K562 (cell line): ENCODE results near the gene RUNX3. TPM values are rescaled to one million over a fixed set of nuclear protein-coding genes. Genes with fewer than 3 reads are reported as not detected.
A peak's percentile ranks its signal among the peaks of the same experiment; 100 is the strongest.

Experiments used
- ATAC-seq: fragments of 200-7000 bp; cut with Tn5 transposase; 3 replicates; pipeline ENCODE4 v1.9.1; 2020; ENCODE audit warnings: moderate library complexity
- BruUV-seq: library from RNA; stranded (reverse); fragments of 400-500 nt; replicated peaks from 2 replicates; lab custom pipeline; 2021; lab: Mats Ljungman, UMichigan
- CTCF ChIA-PET: fragments of 300-600 bp; formaldehyde crosslinking; extraction: SDS; loops from one replicate; lab custom pipeline; 2021; ENCODE audit warnings: low intra/inter-chr PET ratio; lab: Yijun Ruan, JAX
- POLR2A ChIA-PET: fragments of 300-600, 350-650 bp; sonication (Branson Sonifier 250); formaldehyde crosslinking; extraction: SDS; loops from one replicate; lab custom pipeline; 2021; ENCODE audit warnings: antibody characterized with exemption, inconsistent platforms; lab: Yijun Ruan, JAX
- DNase-seq, 4 experiments: peaks; one replicate each; pipeline versions ENCODE4 v3.0.0 to v3.0.0-alpha.2; 2011 to 2018; ENCODE audit warnings: low spot score in 3 of 4, mixed read lengths in 3 of 4; ENCODE audit errors: extremely low read depth in 1 of 4
- FAIRE-seq: peaks from 2 replicates; lab custom pipeline; 2011; peaks lifted over from hg19 to GRCh38; lab: Jason Lieb, UNC
- H2AFZ ChIP-seq: 2 replicates; pipeline ENCODE4 v1.6.0; 2011; ENCODE audit warnings: low read depth, low read length, control low read depth, inconsistent platforms
- H3K27ac ChIP-seq: fragments of 200-600 bp; 3 replicates; pipeline ENCODE4 v1.8.0; 2011; ENCODE audit warnings: low read depth, mild to moderate bottlenecking, control low read depth, inconsistent platforms, low read length, moderate library complexity, mixed read lengths; ENCODE audit errors: extremely low read depth
- H3K27me3 ChIP-seq, 2 experiments: fragments of 300-600 bp in 1 of 2; 2 replicates in 1 of 2; 3 replicates in 1 of 2; pipeline versions ENCODE4 v1.6.0 to v1.8.0; 2011; ENCODE audit warnings: inconsistent platforms in 2 of 2, low read length in 2 of 2, mild to moderate bottlenecking in 1 of 2, mixed read lengths in 1 of 2, moderate library complexity in 1 of 2; ENCODE audit not compliant: control insufficient read depth in 2 of 2, insufficient read depth in 2 of 2
- H3K36me3 ChIP-seq: fragments of 300-600 bp; 3 replicates; pipeline ENCODE4 v1.8.0; 2011; ENCODE audit warnings: mild to moderate bottlenecking, low read length, inconsistent platforms; ENCODE audit not compliant: control insufficient read depth, insufficient read depth
- H3K4me1 ChIP-seq, 2 experiments: fragments of 200-600 bp in 1 of 2; replicated peaks in 1 of 2; 2 replicates in 1 of 2; 3 replicates in 1 of 2; pipeline versions ENCODE4 v1.5.1 to v1.8.0; 2011; ENCODE audit warnings: inconsistent platforms in 2 of 2, low read length in 2 of 2, mild to moderate bottlenecking in 1 of 2, mixed read lengths in 1 of 2, moderate library complexity in 1 of 2; ENCODE audit not compliant: control insufficient read depth in 2 of 2, insufficient read depth in 2 of 2
- H3K4me2 ChIP-seq: 2 replicates; pipeline ENCODE4 v1.6.1; 2011; ENCODE audit warnings: low read length, control low read depth, inconsistent platforms, mixed read lengths; ENCODE audit not compliant: insufficient read depth
- H3K4me3 ChIP-seq: fragments of 200-600 bp; sonication (generic), shearing (Covaris generic); 2 replicates; pipeline ENCODE4 v1.5.1; 2016; ENCODE audit warnings: control low read depth, inconsistent platforms
- H3K79me2 ChIP-seq: fragments of 200-600 bp; 3 replicates; pipeline ENCODE4 v1.8.0; 2011; ENCODE audit warnings: low read length, inconsistent platforms; ENCODE audit not compliant: control insufficient read depth, insufficient read depth
- H3K9ac ChIP-seq, 2 experiments: 2 replicates each; pipeline versions ENCODE4 v1.6.0 to v1.6.1; 2011; ENCODE audit warnings: low read depth in 2 of 2, low read length in 2 of 2, control low read depth in 1 of 2, inconsistent platforms in 1 of 2, mild to moderate bottlenecking in 1 of 2, mixed read lengths in 1 of 2; ENCODE audit not compliant: insufficient read depth in 1 of 2
- H3K9me1 ChIP-seq: one replicate; pipeline ENCODE4 v1.6.0; 2011; ENCODE audit warnings: inconsistent platforms, mild to moderate bottlenecking, low read length, moderate library complexity; ENCODE audit not compliant: control insufficient read depth, insufficient read depth
- H3K9me3 ChIP-seq: replicated peaks from 2 replicates; pipeline ENCODE4 v1.5.1; 2011; ENCODE audit warnings: low read depth, low read length, inconsistent platforms; ENCODE audit not compliant: control insufficient read depth, insufficient read depth
- H4K20me1 ChIP-seq: replicated peaks from 2 replicates; pipeline ENCODE4 v1.6.1; 2011; ENCODE audit warnings: low read length, inconsistent platforms, mixed read lengths; ENCODE audit not compliant: control insufficient read depth, insufficient read depth
- ATF3 ChIP-seq, 2 experiments: fragments of 450-650 bp in 1 of 2; sonication (generic) in 1 of 2; formaldehyde crosslinking in 1 of 2; IDR thresholded peaks in 1 of 2; conservative IDR thresholded peaks in 1 of 2; 2 replicates each; pipeline versions ENCODE4 v1.6.1 to v1.8.1; 2016 to 2023; ENCODE audit warnings: mild to moderate bottlenecking in 2 of 2, moderate library complexity in 2 of 2, inconsistent platforms in 1 of 2, missing genetic modification reagents in 1 of 2
- CHAMP1 ChIP-seq: fragments of 450-650 bp; IDR thresholded peaks from 2 replicates; pipeline ENCODE4 v1.6.1; 2016; ENCODE audit warnings: mild to moderate bottlenecking
- ETV5 ChIP-seq: sonication (generic); formaldehyde crosslinking; IDR thresholded peaks from 2 replicates; pipeline ENCODE4 v1.4.0; 2020; ENCODE audit warnings: low read depth, mild to moderate bottlenecking, missing genetic modification reagents
- FOSL1 ChIP-seq: fragments of 200-800 bp; sonication (Bioruptor generic); conservative IDR thresholded peaks from 2 replicates; pipeline ENCODE4 v1.6.1; 2016; ENCODE audit warnings: missing genetic modification characterization, missing compliant biosample characterization
- HDAC6 ChIP-seq: IDR thresholded peaks from 2 replicates; pipeline ENCODE4 v1.6.1; 2012; ENCODE audit warnings: low read depth, mild to moderate bottlenecking, control low read depth, inconsistent platforms, low read length, moderate library complexity
- RCOR1 ChIP-seq, 2 experiments: IDR thresholded peaks; 2 replicates each; pipeline ENCODE4 v1.6.1; 2012; ENCODE audit warnings: low read depth in 2 of 2, low read length in 2 of 2, borderline replicate concordance in 1 of 2, improper control_type of control experiment in 1 of 2
- SP2 ChIP-seq: IDR thresholded peaks from 2 replicates; pipeline ENCODE4 v1.6.1; 2011; ENCODE audit warnings: mild to moderate bottlenecking, low read depth, low read length, moderate library complexity; ENCODE audit not compliant: poor library complexity, severe bottlenecking; ENCODE audit errors: extremely low read depth
- TCF7L2 ChIP-seq: fragments of 150-350 bp; IDR thresholded peaks from 2 replicates; pipeline ENCODE4 v1.6.1; 2016; ENCODE audit warnings: low read depth, mild to moderate bottlenecking, low read length, moderate library complexity
- ZBED1 ChIP-seq: IDR thresholded peaks from 2 replicates; pipeline ENCODE4 v1.6.1; 2014
- ZFP36 ChIP-seq: fragments of 150-350 bp; IDR thresholded peaks from 2 replicates; pipeline ENCODE4 v1.6.1; 2018; ENCODE audit warnings: low read length, low read depth; ENCODE audit not compliant: partially characterized antibody
- ZNF175 ChIP-seq: fragments of 200-800 bp; sonication (Bioruptor generic); IDR thresholded peaks from 2 replicates; pipeline ENCODE4 v1.6.1; 2016; ENCODE audit warnings: low read depth, mild to moderate bottlenecking, missing genetic modification characterization, missing compliant biosample characterization
- ZNF584 ChIP-seq: fragments of 200-800 bp; sonication (Bioruptor generic); IDR thresholded peaks from 2 replicates; pipeline ENCODE4 v1.6.1; 2016; ENCODE audit warnings: low read depth, mild to moderate bottlenecking, missing genetic modification characterization, missing compliant biosample characterization
- ZNF589 ChIP-seq: fragments of 200-800 bp; sonication (Bioruptor generic); IDR thresholded peaks from 2 replicates; pipeline ENCODE4 v1.6.1; 2016; ENCODE audit warnings: low read depth, missing genetic modification characterization, missing compliant biosample characterization
- ZNF740 ChIP-seq, 3 experiments: fragments of 200-800 bp in 1 of 3; sonication (Bioruptor generic) in 1 of 3; sonication (generic) in 1 of 3; formaldehyde crosslinking in 1 of 3; IDR thresholded peaks; 2 replicates each; pipeline versions ENCODE4 v1.6.1 to v1.8.0; 2016 to 2022; ENCODE audit warnings: mild to moderate bottlenecking in 2 of 3, missing compliant biosample characterization in 2 of 3, missing genetic modification characterization in 2 of 3, missing genetic modification reagents in 1 of 3
- WGBS: fragments of 100-300 bp; shearing (Covaris generic); methylation state at CpG from one replicate; pipeline ENCODE4 v1.1.6; 2016; ENCODE audit warnings: low coverage, mixed read lengths; ENCODE audit not compliant: insufficient coverage; ENCODE audit errors: missing lambda C conversion rate; 5-methylcytosine and 5-hydroxymethylcytosine counted together
- in situ Hi-C: fragments of 300-500 bp; cut with MboI; formaldehyde crosslinking; loops from 4 replicates; pipeline ENCODE4 v1.15.0; 2018; ENCODE audit warnings: inconsistent platforms, mixed read lengths
- intact Hi-C: fragments of 100-400 bp; cut with micrococcal nuclease; formaldehyde crosslinking; loops from 2 replicates; pipeline ENCODE4 v1.14.2; 2022
- polyA plus RNA-seq, 8 experiments: library from polyadenylated mRNA; depleted of rRNA in 4 of 8; stranded (reverse) in 5 of 8; unstranded in 3 of 8; fragments of >200 nt; fragmentation: Nextera tagmentation in 2 of 8; fragmentation: Illumina TruSeq in 1 of 8; extraction: Ambion mirVana in 2 of 8; extraction: Trizol in 1 of 8; gene quantifications; 2 replicates each; pipeline versions ENCODE4 v1.2.1 to v1.2.3, GENCODE V29; 2011 to 2014; ENCODE audit warnings: inconsistent platforms in 1 of 8, missing spikeins in 1 of 8
- total RNA-seq, 7 experiments: library from RNA; depleted of rRNA in 6 of 7; stranded (reverse); fragments of >200 nt in 6 of 7; fragmentation: Illumina TruSeq in 2 of 7; extraction: Trizol in 2 of 7; gene quantifications; 2 replicates each; pipeline versions ENCODE4 v1.2.1 to v1.2.3, GENCODE V29; 2011 to 2021; ENCODE audit warnings: low replicate concordance in 1 of 7

The RUNX3 gene
- total and polyA plus RNA-seq, 9 of the 15 experiments (the other 6 are each of a cell fraction or from before 2014, with no cell fraction given), result 0.01 to 0.64 (median 0.09) TPM

GRCh38 chr1:24955161-24955560, 25.1 kb upstream of the RUNX3 start:
- Histone ChIP-seq H3K27me3 (peaks cover 0 to 10% of the 10 kb centered on the region in 2 experiments; a peak in 1 of 5 replicates), H3K4me2 (no peak overlapping the region), H3K79me2 (no peaks in the 10 kb centered on the region), H3K9me1 (no peaks in the 10 kb centered on the region), H3K4me3 (no peak overlapping the region), H3K4me1 (peaks cover 6 to 10% of the 10 kb centered on the region in 2 experiments), H4K20me1 (no peaks in the 10 kb centered on the region), H2AFZ (no peak overlapping the region), H3K27ac (no peak overlapping the region), H3K36me3 (no peaks in the 10 kb centered on the region), H3K9ac (no peak overlapping the region), H3K9me3 (no peaks in the 10 kb centered on the region)
- in situ Hi-C loops (no loop called here), intact Hi-C loops (no loop called here)
- ATAC-seq (no peak), FAIRE-seq (peak; percentile 37), DNase-seq (no peak)
- TF ChIP-seq ATF3 (IDR thresholded peaks at IDR 0.05), result peak; percentile 40; the same call in 1 of the 2 replicates
- no peak for TF ChIP-seq ATF3 (CRISPR knock-in tag; conservative IDR thresholded peaks at IDR 0.05)
- peak; percentile 86 for TF ChIP-seq FOSL1 (tag)
- TF ChIP-seq RCOR1 (IDR thresholded peaks at IDR 0.05; ENCODE audit: borderline replicate concordance in 1 of 2, low read depth in 2 of 2, low read length in 2 of 2), result 0 out of 4 replicates have a peak, but pooled peaks of 1 of the 2 experiments have one; percentile 11
- peak; percentile 93 for TF ChIP-seq ZNF589 (CRISPR knock-in tag)
- no peak for TF ChIP-seq HDAC6
- TF ChIP-seq ZNF740 (CRISPR knock-in tag; IDR thresholded peaks at IDR 0.05), result no peak
- TF ChIP-seq ZNF740 (tag; IDR thresholded peaks at IDR 0.05), result no peak
- peak; percentile 95 for TF ChIP-seq ZNF175
- TF ChIP-seq SP2, result no peak
- TF ChIP-seq ETV5 (CRISPR knock-in tag), result 0 out of 2 replicates have a peak, but pooled peaks have one; percentile 22
- TF ChIP-seq TCF7L2, result no peak
- no peak for TF ChIP-seq CHAMP1
- TF ChIP-seq ZBED1, result no peak
- TF ChIP-seq ZNF584 (CRISPR knock-in tag), result peak; percentile 88
- TF ChIP-seq ZFP36, result peak; percentile 98
- ChIA-PET CTCF (interaction anchor here (0.5 kb wide), 1 partner anchor 855 kb away, joined by 4 read pairs; no protein-coding TSS in a partner anchor), POLR2A (interaction anchor here (0.7 to 1.4 kb wide), 3 partner anchors 8 to 80 kb away, joined by 3 to 4 read pairs (median 3); no protein-coding TSS in a partner anchor)
- no TSS peak for BruUV-seq
- 20% methylated on average over 5 of the region's 5 CpGs for whole genome bisulfite sequencing
